Endothelial cell of umbilical vein (primary cell): ENCODE measurements around the gene IP6K3.

Experiments
- CTCF ChIP-seq, 2 donors: IDR thresholded peaks; 1 replicate in 1 of 2; 2 replicates in 1 of 2; pipeline ENCODE4 v1.5.1; 2011; ENCODE audit warnings: low read length in 2 of 2, mild to moderate bottlenecking in 2 of 2, moderate library complexity in 2 of 2, control low read depth in 1 of 2, inconsistent platforms in 1 of 2, low read depth in 1 of 2; ENCODE audit not compliant: insufficient read depth in 1 of 2; ENCODE audit errors: extremely low read depth in 1 of 2
- EZH2 ChIP-seq: IDR thresholded peaks from 2 replicates; pipeline ENCODE4 v1.6.1; 2012; ENCODE audit warnings: borderline replicate concordance, low read depth, mild to moderate bottlenecking, moderate library complexity, low read length, inconsistent platforms; ENCODE audit not compliant: severe bottlenecking
- FOS ChIP-seq: IDR thresholded peaks from 2 replicates; pipeline ENCODE4 v1.6.1; 2011; ENCODE audit warnings: mild to moderate bottlenecking, low read length, moderate library complexity, borderline replicate concordance; ENCODE audit not compliant: insufficient read depth
- JUN ChIP-seq: IDR thresholded peaks from 2 replicates; pipeline ENCODE4 v1.6.1; 2011; ENCODE audit warnings: borderline replicate concordance, low read depth; ENCODE audit not compliant: insufficient read length, insufficient read depth
- MAX ChIP-seq: IDR thresholded peaks from 2 replicates; pipeline ENCODE4 v1.6.1; 2011; ENCODE audit not compliant: insufficient read depth, insufficient read length
- POLR2A ChIP-seq: IDR thresholded peaks from 2 replicates; pipeline ENCODE4 v1.6.1; 2012; ENCODE audit warnings: low read depth, mild to moderate bottlenecking, control low read depth, low read length
- POLR2AphosphoS5 ChIP-seq: IDR thresholded peaks from 2 replicates; pipeline ENCODE4 v1.6.1; 2012; ENCODE audit warnings: low read depth, mild to moderate bottlenecking, control low read depth, low read length, moderate library complexity; ENCODE audit not compliant: insufficient read depth

- TF ChIP-seq POLR2A (no peak), EZH2 (no peak), CTCF (IDR thresholded peaks at IDR 0.05; ENCODE audit: extremely low read depth in 1 of 2, insufficient read depth in 1 of 2, low read depth in 1 of 2, low read length in 2 of 2) (no peak), POLR2AphosphoS5 (no peak), MAX (no peak), FOS (no peak), JUN (no peak)
These were observed 51.7 kb downstream of the IP6K3 start for GRCh38 chr6:33694977-33695376.
